ENCODE measurements around the gene CTDSP1.

The CTDSP1 gene

DNA sequence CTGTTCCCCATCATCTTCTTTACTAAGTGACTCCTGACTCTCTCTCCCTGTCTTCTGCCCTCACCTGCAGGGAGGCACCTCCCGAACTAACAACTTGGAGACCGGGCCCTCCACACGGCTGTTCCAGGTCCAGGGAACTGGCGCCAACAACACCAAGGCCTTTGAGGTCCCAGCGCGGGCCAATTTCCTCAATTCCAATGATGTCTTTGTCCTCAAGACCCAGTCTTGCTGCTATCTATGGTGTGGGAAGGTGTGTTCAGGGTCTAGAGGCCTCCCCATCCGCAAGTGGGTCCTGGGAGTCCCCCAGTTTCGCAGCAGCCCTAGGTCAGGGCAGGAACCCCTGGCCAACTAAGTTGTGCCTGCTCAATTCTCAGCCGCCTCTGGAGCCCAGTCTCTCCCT lies 34.8 kb downstream of the CTDSP1 start:
- Histone ChIP-seq H3K36me3 (ENCODE audit: control insufficient read depth in 1 of 2, insufficient read depth in 2 of 2, low read length in 2 of 2) (peaks cover 38 to 83% of the 10 kb centered on the region in 2 donors), H3K4me3 (ENCODE audit: low read depth in 1 of 2, low read length in 2 of 2) (no peak overlapping the region), H3K9me3 (ENCODE audit: control insufficient read depth in 1 of 2, low read length in 2 of 2) (no peaks in the 10 kb centered on the region), H3K4me1 (ENCODE audit: control insufficient read depth in 1 of 2, insufficient read depth in 2 of 2, low read length in 2 of 2) (peaks cover 0 to 7% of the 10 kb centered on the region in 2 donors), H3K27ac (ENCODE audit: low read depth, low read length) (no peak overlapping the region), H3K27me3 (ENCODE audit: control insufficient read depth in 1 of 2, insufficient read depth in 2 of 2, low read length in 2 of 2) (no peaks in the 10 kb centered on the region), H3K9ac (ENCODE audit: low read depth in 1 of 2, low read length in 2 of 2) (no peak overlapping the region)

DNA sequence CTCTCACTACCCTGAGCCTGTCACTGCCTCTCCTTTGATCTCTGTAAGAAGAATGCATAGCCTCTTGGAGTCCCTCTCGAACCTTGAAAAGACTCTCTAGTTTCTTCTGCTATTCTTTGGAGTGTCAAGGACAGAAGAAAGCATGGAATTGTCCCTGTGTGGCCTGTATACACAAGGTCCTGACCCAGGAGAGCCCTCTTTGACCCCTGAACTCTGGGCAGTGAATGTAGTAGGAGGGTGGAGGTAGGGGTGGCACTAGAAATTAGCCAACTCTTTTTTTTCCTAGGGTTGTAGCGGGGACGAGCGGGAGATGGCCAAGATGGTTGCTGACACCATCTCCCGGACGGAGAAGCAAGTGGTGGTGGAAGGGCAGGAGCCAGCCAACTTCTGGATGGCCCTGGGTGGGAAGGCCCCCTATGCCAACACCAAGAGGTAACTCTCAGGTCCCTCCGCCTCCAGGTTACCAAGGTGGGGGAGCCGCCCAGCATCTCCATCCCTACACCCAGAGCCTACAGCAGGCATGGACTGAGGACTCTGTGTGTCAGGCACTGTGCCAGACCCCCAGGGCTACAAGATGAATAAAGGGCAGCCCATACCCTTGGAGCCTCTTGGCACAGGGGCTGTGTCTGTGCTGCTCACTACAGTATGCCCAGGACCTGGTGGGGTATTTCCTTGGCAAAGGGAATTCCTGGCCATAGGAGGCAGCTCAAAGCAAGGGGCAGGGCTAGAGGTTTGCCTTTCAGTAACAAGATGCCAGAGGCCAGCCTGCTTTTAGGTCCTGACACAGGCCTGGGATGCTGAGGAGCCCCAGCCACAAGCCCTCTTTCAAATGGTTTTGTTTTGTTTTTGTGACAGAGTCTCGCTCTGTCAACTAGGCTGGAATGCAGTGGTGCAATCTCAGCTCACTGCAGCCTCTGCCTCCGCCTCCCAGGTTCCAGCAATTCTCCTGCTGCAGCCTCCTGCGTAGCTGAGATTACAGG lies 35.6 kb downstream of the CTDSP1 start:
- Histone ChIP-seq H3K9ac (ENCODE audit: low read depth in 1 of 2, low read length in 2 of 2) (no peak overlapping the region), H3K27me3 (ENCODE audit: control insufficient read depth in 1 of 2, insufficient read depth in 2 of 2, low read length in 2 of 2) (no peaks in the 10 kb centered on the region), H3K27ac (ENCODE audit: low read depth, low read length) (no peak overlapping the region), H3K4me3 (ENCODE audit: low read depth in 1 of 2, low read length in 2 of 2) (no peak overlapping the region), H3K4me1 (ENCODE audit: control insufficient read depth in 1 of 2, insufficient read depth in 2 of 2, low read length in 2 of 2) (peaks cover 0 to 7% of the 10 kb centered on the region in 2 donors), H3K36me3 (ENCODE audit: control insufficient read depth in 1 of 2, insufficient read depth in 2 of 2, low read length in 2 of 2) (peaks cover 38 to 79% of the 10 kb centered on the region in 2 donors), H3K9me3 (ENCODE audit: control insufficient read depth in 1 of 2, low read length in 2 of 2) (no peaks in the 10 kb centered on the region)

- H3K9ac ChIP-seq (ENCODE audit: low read depth in 1 of 2, low read length in 2 of 2) = no peak overlapping the region
- no peak overlapping the region for H3K27ac ChIP-seq (ENCODE audit: low read depth, low read length)
- no peaks in the 10 kb centered on the region for H3K9me3 ChIP-seq (ENCODE audit: control insufficient read depth in 1 of 2, low read length in 2 of 2)
- peaks cover 0 to 7% of the 10 kb centered on the region in 2 donors for H3K4me1 ChIP-seq (ENCODE audit: control insufficient read depth in 1 of 2, insufficient read depth in 2 of 2, low read length in 2 of 2)
- no peaks in the 10 kb centered on the region for H3K27me3 ChIP-seq (ENCODE audit: control insufficient read depth in 1 of 2, insufficient read depth in 2 of 2, low read length in 2 of 2)
- H3K36me3 ChIP-seq (ENCODE audit: control insufficient read depth in 1 of 2, insufficient read depth in 2 of 2, low read length in 2 of 2) = peaks cover 35 to 79% of the 10 kb centered on the region in 2 donors
- H3K4me3 ChIP-seq (ENCODE audit: low read depth in 1 of 2, low read length in 2 of 2) = no peak overlapping the region
These were observed 37.3 kb downstream of the CTDSP1 start for GRCh38 chr2:218436992-218437391.

DNA sequence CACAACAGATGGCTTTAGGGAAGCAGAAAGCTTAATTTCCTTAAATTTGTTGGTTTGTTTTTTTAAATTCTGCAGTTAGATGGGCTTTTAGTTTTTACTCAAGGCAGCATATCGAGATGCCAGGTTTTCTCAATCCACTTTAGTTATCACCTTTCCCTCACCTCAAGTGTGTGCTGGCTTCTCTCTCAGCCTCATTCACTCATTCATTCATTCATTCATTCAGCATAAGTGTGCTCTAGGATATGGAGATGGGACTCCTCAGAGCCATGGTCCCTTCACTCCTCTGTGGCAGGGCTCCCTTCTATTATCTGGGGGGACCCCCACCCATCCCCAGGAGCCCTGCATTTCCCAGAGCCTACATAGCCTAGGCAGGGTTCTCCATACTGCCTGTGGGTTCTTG lies 38.3 kb downstream of the CTDSP1 start:
- H3K36me3 ChIP-seq (ENCODE audit: control insufficient read depth in 1 of 2, insufficient read depth in 2 of 2, low read length in 2 of 2) = peaks cover 30 to 78% of the 10 kb centered on the region in 2 donors
- H3K4me1 ChIP-seq (ENCODE audit: control insufficient read depth in 1 of 2, insufficient read depth in 2 of 2, low read length in 2 of 2) = peaks cover 0 to 7% of the 10 kb centered on the region in 2 donors
- no peaks in the 10 kb centered on the region for H3K9me3 ChIP-seq (ENCODE audit: control insufficient read depth in 1 of 2, low read length in 2 of 2)
- no peak overlapping the region for H3K27ac ChIP-seq (ENCODE audit: low read depth, low read length)
- H3K27me3 ChIP-seq (ENCODE audit: control insufficient read depth in 1 of 2, insufficient read depth in 2 of 2, low read length in 2 of 2) = no peaks in the 10 kb centered on the region
- no peak overlapping the region for H3K9ac ChIP-seq (ENCODE audit: low read depth in 1 of 2, low read length in 2 of 2)
- H3K4me3 ChIP-seq (ENCODE audit: low read depth in 1 of 2, low read length in 2 of 2) = no peak overlapping the region

GRCh38 chr2:218438596-218438995 lies 38.9 kb downstream of the CTDSP1 start:
- Histone ChIP-seq H3K9me3 (ENCODE audit: control insufficient read depth in 1 of 2, low read length in 2 of 2) (no peaks in the 10 kb centered on the region), H3K27me3 (ENCODE audit: control insufficient read depth in 1 of 2, insufficient read depth in 2 of 2, low read length in 2 of 2) (no peaks in the 10 kb centered on the region), H3K36me3 (ENCODE audit: control insufficient read depth in 1 of 2, insufficient read depth in 2 of 2, low read length in 2 of 2) (peaks cover 30 to 79% of the 10 kb centered on the region in 2 donors), H3K4me3 (ENCODE audit: low read depth in 1 of 2, low read length in 2 of 2) (no peak overlapping the region), H3K9ac (ENCODE audit: low read depth in 1 of 2, low read length in 2 of 2) (no peak overlapping the region), H3K27ac (ENCODE audit: low read depth, low read length) (no peak overlapping the region), H3K4me1 (ENCODE audit: control insufficient read depth in 1 of 2, insufficient read depth in 2 of 2, low read length in 2 of 2) (peaks cover 0 to 7% of the 10 kb centered on the region in 2 donors)

GRCh38 chr2:218444692-218445357 lies 45.2 kb downstream of the CTDSP1 start:
- peaks cover 24 to 70% of the 10 kb centered on the region in 2 donors for H3K36me3 ChIP-seq (ENCODE audit: control insufficient read depth in 1 of 2, insufficient read depth in 2 of 2, low read length in 2 of 2)
- H3K27ac ChIP-seq (ENCODE audit: low read depth, low read length) = no peak overlapping the region
- H3K4me1 ChIP-seq (ENCODE audit: control insufficient read depth in 1 of 2, insufficient read depth in 2 of 2, low read length in 2 of 2) = peaks cover 15 to 16% of the 10 kb centered on the region in 2 donors

GRCh38 chr2:218445602-218446001 lies 45.9 kb downstream of the CTDSP1 start:
- H3K9ac ChIP-seq (ENCODE audit: low read depth in 1 of 2, low read length in 2 of 2) = no peak overlapping the region
- H3K36me3 ChIP-seq (ENCODE audit: control insufficient read depth in 1 of 2, insufficient read depth in 2 of 2, low read length in 2 of 2) = peaks cover 25 to 71% of the 10 kb centered on the region in 2 donors
- no peaks in the 10 kb centered on the region for H3K27me3 ChIP-seq (ENCODE audit: control insufficient read depth in 1 of 2, insufficient read depth in 2 of 2, low read length in 2 of 2)
- no peak overlapping the region for H3K4me3 ChIP-seq (ENCODE audit: low read depth in 1 of 2, low read length in 2 of 2)
- H3K9me3 ChIP-seq (ENCODE audit: control insufficient read depth in 1 of 2, low read length in 2 of 2) = no peaks in the 10 kb centered on the region
- H3K27ac ChIP-seq (ENCODE audit: low read depth, low read length) = no peak overlapping the region
- H3K4me1 ChIP-seq (ENCODE audit: control insufficient read depth in 1 of 2, insufficient read depth in 2 of 2, low read length in 2 of 2) = peaks cover 15 to 16% of the 10 kb centered on the region in 2 donors

More at GRCh38 chr2:218444692-218445357, 45.2 kb downstream of the CTDSP1 start:
- Histone ChIP-seq H3K9me3 (ENCODE audit: control insufficient read depth in 1 of 2, low read length in 2 of 2) (no peaks in the 10 kb centered on the region), H3K4me3 (ENCODE audit: low read depth in 1 of 2, low read length in 2 of 2) (no peak overlapping the region), H3K9ac (ENCODE audit: low read depth in 1 of 2, low read length in 2 of 2) (peak overlapping the region in 1 of 2 donors; percentile 18), H3K27me3 (ENCODE audit: control insufficient read depth in 1 of 2, insufficient read depth in 2 of 2, low read length in 2 of 2) (no peaks in the 10 kb centered on the region)

DNA sequence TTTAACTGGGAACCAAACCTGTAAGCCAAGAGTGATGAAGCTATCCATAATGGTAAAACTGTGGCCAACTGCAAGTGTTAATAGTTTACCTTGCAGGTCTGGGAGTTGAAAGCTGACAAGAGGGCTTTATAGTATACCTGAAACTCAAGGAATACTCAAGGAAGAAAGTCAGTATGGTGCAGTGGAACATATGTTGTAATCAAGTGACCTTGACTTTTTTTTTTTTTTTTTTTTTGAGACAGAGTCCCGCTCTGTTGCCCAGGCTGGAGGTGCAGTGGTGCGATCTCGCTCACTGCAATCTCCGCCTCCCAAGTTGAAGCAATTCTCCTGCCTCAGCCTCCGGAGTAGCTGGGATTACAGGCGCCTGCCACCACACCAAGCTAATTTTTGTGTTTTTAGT lies 46.9 kb downstream of the CTDSP1 start:
- H3K9me3 ChIP-seq (ENCODE audit: control insufficient read depth in 1 of 2, low read length in 2 of 2) = no peaks in the 10 kb centered on the region
- H3K4me3 ChIP-seq (ENCODE audit: low read depth in 1 of 2, low read length in 2 of 2) = no peak overlapping the region
- peaks cover 19 to 65% of the 10 kb centered on the region in 2 donors for H3K36me3 ChIP-seq (ENCODE audit: control insufficient read depth in 1 of 2, insufficient read depth in 2 of 2, low read length in 2 of 2)
- no peaks in the 10 kb centered on the region for H3K27me3 ChIP-seq (ENCODE audit: control insufficient read depth in 1 of 2, insufficient read depth in 2 of 2, low read length in 2 of 2)
- no peak overlapping the region for H3K27ac ChIP-seq (ENCODE audit: low read depth, low read length)
- H3K4me1 ChIP-seq (ENCODE audit: control insufficient read depth in 1 of 2, insufficient read depth in 2 of 2, low read length in 2 of 2) = peaks cover 15 to 16% of the 10 kb centered on the region in 2 donors
- H3K9ac ChIP-seq (ENCODE audit: low read depth in 1 of 2, low read length in 2 of 2) = no peak overlapping the region

- no peak overlapping the region for H3K9ac ChIP-seq (ENCODE audit: low read depth in 1 of 2, low read length in 2 of 2)
- peaks cover 17 to 60% of the 10 kb centered on the region in 2 donors for H3K36me3 ChIP-seq (ENCODE audit: control insufficient read depth in 1 of 2, insufficient read depth in 2 of 2, low read length in 2 of 2)
- H3K4me1 ChIP-seq (ENCODE audit: control insufficient read depth in 1 of 2, insufficient read depth in 2 of 2, low read length in 2 of 2) = peaks cover 15 to 16% of the 10 kb centered on the region in 2 donors
- H3K27me3 ChIP-seq (ENCODE audit: control insufficient read depth in 1 of 2, insufficient read depth in 2 of 2, low read length in 2 of 2) = no peaks in the 10 kb centered on the region
- H3K27ac ChIP-seq (ENCODE audit: low read depth, low read length) = no peak overlapping the region
- no peak overlapping the region for H3K4me3 ChIP-seq (ENCODE audit: low read depth in 1 of 2, low read length in 2 of 2)
- no peaks in the 10 kb centered on the region for H3K9me3 ChIP-seq (ENCODE audit: control insufficient read depth in 1 of 2, low read length in 2 of 2)
These were observed 47.4 kb downstream of the CTDSP1 start for GRCh38 chr2:218447072-218447471.

DNA sequence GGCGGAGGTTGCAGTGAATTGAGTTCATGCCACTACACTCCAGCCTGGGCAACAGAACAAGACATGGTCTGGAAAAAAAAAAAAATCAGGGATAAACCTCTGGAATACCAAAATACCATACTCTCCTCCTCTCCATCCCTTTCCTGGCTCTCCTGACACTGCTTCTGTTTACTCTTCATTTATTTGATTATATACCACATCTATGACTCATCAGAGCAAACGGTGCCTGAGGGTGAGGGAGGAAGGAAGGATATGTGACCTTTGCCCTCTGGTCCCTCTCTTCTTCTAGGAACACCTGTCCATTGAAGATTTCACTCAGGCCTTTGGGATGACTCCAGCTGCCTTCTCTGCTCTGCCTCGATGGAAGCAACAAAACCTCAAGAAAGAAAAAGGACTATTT lies 49.3 kb downstream of the CTDSP1 start:
- no peak overlapping the region for H3K9ac ChIP-seq (ENCODE audit: low read depth in 1 of 2, low read length in 2 of 2)
- no peak overlapping the region for H3K4me3 ChIP-seq (ENCODE audit: low read depth in 1 of 2, low read length in 2 of 2)
- H3K27ac ChIP-seq (ENCODE audit: low read depth, low read length) = no peak overlapping the region
- peaks cover 15 to 16% of the 10 kb centered on the region in 2 donors for H3K4me1 ChIP-seq (ENCODE audit: control insufficient read depth in 1 of 2, insufficient read depth in 2 of 2, low read length in 2 of 2)
- H3K27me3 ChIP-seq (ENCODE audit: control insufficient read depth in 1 of 2, insufficient read depth in 2 of 2, low read length in 2 of 2) = no peaks in the 10 kb centered on the region
- H3K9me3 ChIP-seq (ENCODE audit: control insufficient read depth in 1 of 2, low read length in 2 of 2) = no peaks in the 10 kb centered on the region
- peaks cover 16 to 50% of the 10 kb centered on the region in 2 donors for H3K36me3 ChIP-seq (ENCODE audit: control insufficient read depth in 1 of 2, insufficient read depth in 2 of 2, low read length in 2 of 2)
